ENCODE measurements around the gene KRT33A.
"Not testable (repeated sequence)": the region's sequence is repeated elsewhere in the genome, so short reads cannot be mapped to it uniquely, and the experiment has no call there.

KRT33A gene

DNA sequence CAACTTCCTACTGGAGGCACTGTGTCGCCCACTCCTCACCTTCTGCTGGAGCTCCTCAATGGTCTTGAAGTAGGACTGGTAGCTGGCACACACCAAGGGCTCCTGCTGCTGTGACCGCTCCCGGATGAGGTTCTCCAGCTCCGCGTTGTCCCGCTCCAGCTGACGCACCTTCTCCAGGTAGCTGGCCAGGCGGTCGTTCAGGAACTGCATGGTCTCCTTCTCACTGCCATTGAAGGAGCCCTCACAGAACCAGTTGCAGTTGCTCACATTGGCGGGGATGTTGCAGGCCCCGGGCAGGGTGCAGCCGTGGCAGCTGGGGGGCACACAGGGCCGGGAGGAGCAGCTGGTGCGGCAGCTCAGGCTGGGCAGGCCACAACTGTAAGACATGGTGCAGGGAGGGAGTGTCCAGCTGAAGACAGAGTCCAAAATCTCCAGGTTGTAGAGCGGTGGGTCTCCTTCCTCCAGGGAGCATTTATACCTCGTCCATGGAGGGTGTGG lies at the start of gene KRT33A:
Gene KRT33A (minus strand): TSS at position 448 of the 498 bp plus-strand sequence. CDS start 61 bp downstream, at position 387.
- DNase-seq = not testable (repeated sequence)

- no peak for DNase-seq
Measured at GRCh38 chr17:41396996-41397660, 46.5 kb upstream of the KRT33A start, which contains the start of gene KRT31. Gene KRT31 (minus strand): TSS chr17:41397608. CDS start chr17:41397539, 69 bp downstream.

DNA sequence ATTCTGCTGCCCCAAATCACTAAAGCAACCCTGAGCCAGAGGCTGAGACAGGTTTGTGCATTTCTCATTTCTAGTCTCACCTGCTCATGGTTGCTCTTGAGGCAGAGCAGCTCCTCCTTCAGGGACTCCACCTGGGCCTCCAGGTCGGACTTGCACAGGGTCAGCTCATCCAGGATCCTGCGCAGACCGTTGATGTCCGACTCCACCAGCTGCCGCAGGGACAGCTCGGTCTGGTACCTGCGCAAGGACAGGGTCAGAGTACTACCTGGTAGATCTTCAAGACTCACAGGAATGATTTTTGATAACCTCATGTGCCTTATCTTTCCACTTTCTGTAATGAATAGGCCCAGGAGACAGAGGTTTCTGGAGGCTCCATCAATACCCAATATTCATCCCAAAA lies 45.7 kb upstream of the KRT33A start:
- DNase-seq = no peak

- no peak for DNase-seq
Measured at GRCh38 chr17:41395611-41396010, 45.0 kb upstream of the KRT33A start.

DNA sequence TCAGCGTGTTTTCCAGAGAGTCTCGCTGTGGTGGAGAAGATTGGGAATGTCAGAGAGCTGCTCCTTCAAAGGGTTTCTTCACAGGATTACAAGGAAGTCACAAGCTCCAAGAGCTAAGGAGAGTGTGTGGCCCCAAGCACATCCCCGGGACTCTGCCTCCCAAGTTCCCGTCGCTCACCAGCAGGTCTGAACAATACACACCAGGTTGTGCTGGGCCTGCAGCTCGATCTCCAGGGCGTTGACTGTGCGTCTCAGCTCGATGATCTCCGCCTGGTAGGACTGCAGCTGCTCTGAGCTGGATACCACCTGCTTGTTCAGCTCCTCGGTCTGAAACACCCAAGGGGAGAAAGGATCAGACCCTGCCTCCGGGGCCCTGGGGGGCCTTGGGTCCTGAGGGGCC lies 44.4 kb upstream of the KRT33A start:
- not testable (repeated sequence) for DNase-seq

DNA sequence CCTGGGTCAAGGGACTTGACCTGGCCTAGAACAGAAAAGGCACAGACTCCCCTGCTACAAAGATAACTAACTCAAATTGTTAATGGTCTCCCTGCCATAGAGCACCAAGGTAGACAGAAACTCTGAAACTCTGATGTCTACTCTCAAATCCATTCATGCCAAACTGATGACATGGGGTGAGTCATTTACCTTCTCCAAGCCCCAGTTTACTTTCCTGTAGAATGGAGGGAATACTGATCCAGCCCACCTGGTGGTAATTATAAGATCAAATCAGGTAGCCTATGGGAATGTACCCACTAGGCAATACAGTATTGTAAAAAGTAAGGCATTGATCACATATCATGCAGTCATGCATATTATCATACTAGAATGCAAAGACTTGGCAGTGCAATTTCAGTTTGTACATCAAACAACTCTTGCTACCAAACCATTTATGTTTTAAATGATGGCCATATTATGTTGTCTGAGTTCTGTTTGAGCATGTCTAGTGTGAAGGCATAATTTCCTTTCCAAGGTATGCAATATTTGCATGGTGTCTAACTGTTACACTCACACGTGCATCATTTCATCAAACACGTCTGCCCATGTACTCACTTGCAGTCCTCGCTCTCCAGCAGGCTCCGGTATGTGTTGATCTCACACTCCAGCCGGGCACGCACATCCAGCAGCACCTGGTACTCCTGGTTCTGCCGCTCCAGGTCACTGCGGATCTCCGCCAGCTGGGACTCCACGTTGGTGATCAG lies 43.8 kb upstream of the KRT33A start:
- DNase-seq = no peak

DNA sequence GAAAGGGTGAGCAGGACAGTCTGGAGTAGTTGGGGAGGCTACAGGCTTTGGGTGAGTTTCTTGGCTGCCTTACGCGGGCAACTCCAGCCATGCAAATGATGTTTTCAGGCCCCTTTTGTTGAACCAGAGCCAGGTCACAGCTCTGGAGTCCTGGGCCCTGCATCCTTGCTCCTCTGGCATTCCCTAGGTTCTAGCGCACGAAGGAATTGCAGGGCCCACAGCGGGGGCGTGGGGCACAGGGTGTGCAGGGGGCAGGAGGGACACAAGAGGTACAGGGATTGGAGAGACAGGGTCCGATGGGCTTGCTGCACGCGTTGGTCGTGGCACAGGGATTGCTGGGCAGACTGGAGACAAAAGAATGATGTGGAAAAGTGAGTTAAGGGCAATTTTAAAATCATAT lies 43.2 kb upstream of the KRT33A start:
- no peak for DNase-seq

- DNase-seq = no peak
Measured at GRCh38 chr17:41393294-41393693, 42.7 kb upstream of the KRT33A start.

GRCh38 chr17:41392278-41392677 lies 41.6 kb upstream of the KRT33A start:
- no peak for DNase-seq

- DNase-seq = no peak
Measured at GRCh38 chr17:41391535-41391934, 40.9 kb upstream of the KRT33A start.

DNA sequence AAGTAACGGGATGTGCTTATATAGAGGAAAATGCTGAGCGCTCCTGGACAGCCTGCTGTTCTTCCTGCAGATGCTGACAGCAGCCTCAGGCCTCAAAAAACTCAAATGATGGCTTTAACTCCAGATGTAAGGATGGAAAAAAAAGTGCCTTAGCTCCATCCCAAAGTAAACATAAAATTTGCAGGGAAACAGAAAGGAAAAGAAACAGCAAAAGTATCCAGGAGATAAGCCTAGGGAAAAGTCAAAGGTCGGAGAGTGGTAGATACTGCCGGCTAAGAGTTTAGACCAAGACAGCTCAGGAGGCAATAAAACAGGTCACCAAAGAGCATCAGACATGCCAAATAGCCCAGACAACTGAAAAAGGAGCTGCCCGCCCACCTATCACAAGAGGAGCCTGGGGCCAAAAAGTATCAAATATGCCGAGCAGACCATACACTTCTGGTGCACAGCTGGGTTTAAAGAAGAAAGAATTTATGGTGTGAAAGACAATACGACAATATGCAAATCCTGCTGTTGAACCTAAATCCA lies 39.8 kb upstream of the KRT33A start:
- DNase-seq = no peak

- DNase-seq = no peak
Measured at GRCh38 chr17:41387670-41388069, 37.0 kb upstream of the KRT33A start.

- DNase-seq = no peak
Measured at GRCh38 chr17:41386227-41386626, 35.6 kb upstream of the KRT33A start.

- no peak for DNase-seq
Measured at GRCh38 chr17:41383690-41384089, 33.1 kb upstream of the KRT33A start.

DNA sequence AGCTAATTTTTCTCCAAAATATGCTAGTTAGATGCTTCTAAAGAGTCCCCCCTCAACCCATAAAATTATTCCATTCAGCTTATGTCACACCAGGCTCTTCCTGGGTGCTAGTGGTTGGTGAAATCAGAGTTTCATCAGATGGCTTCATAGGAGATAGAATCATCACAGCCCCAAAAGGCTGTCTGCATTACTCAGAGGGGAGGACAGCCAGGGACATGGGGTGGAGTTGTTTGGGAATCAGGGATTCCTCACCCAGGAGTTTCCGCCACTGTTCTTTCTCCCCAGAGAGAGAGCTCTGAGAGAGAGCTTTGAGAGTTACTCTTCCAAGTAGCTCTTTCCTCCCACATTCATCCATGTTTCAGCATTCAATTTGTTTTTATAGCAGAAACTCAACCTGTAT lies 31.8 kb upstream of the KRT33A start:
- no peak for DNase-seq

DNA sequence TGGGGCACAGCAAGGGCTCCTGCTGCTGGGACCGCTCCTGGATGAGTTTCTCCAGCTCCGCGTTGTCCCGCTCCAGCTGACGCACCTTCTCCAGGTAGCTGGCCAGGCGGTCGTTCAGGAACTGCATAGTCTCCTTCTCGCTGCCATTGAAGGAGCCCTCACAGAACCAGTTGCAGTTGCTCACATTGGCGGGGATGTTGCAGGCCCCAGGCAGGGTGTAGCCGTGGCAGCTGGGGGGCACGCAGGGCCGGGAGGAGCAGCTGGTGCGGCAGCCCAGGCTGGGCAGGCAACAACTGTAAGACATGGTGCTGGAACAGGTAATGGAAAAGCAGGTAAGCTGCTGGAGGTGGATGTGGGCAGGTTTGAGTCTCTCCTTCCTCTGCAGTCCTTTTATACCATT lies 31.3 kb upstream of the KRT33A start, which contains the start of gene KRT34:
Gene KRT34 (minus strand): TSS at position 364 of the 400 bp plus-strand sequence. CDS start 60 bp downstream, at position 304.
- not testable (repeated sequence) for DNase-seq

DNA sequence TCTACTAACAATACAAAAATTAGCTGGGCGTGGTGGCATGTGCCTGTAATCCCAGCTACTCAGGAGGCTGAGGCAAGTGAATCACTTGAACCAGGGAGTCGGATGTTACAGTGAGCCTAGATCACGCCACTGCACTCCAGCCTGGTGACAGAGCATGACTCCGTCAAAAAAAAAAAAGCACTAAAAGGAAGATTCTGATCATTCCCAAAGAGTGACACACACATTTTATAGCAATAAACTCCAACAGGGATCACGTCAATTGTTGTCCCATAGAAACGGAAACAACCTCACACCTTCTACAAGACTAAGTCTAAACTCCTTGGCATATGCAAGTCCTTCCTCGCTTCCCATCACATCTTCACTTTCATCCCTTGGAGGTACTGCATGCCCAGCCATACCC lies 29.5 kb upstream of the KRT33A start:
- DNase-seq = not testable (repeated sequence)

GRCh38 chr17:41377546-41377945 lies 26.9 kb upstream of the KRT33A start:
- DNase-seq = no peak

- no peak for DNase-seq
Measured at GRCh38 chr17:41369713-41370112, 19.1 kb upstream of the KRT33A start, which contains the start of gene KRT33B. Gene KRT33B (minus strand): TSS chr17:41369813. CDS start chr17:41369750, 63 bp downstream.

- no peak for DNase-seq
Measured at GRCh38 chr17:41369023-41369422, 18.4 kb upstream of the KRT33A start.

DNA sequence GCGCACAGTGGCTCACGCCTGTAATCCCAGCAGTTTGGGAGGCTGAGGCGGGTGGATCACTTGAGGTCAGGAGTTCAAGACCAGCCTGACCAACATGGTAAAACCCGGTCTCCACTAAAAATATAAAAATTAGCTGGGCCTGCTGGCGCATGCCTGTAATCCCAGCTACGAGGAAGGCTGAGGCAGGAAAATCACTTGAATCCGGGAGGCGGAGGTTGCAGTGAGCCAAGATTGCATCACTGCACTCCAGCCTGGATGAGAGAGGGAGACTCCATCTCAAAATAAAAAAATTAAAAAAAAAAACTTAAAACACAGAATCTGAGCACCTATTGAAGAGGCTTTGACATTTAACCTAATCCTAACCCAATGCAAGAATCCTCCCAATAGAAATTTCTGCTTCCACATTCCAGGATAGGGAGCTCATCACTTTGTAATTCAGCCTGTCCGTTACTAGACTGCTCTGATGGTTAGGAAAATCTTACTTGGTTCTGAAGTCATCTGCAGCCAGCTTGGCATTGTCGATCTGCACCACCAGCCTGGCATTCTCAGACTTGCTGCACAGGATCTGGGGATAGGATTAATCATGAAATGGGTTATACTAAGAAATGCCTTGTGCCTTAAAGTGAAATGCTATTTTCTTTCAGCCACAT lies 16.9 kb upstream of the KRT33A start:
- DNase-seq = no peak

DNA sequence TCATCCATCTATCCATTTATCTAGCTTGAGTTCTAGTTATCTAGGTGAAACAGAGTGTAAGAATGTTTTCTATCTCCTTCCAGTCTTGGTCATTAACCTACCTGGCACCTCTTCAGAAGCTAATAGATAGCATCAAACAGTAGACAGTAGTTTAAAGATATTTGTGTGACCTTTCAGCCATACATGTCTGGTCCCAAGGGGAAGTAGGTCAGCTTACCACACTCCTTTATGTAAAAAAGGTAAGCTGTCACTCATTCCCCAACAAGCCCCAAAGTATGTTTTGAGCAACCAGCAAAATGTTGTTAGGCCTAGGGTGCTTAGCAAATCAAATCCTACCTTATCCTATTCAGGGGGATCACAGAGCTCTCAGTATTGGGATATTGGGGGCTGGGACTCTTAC lies 15.4 kb upstream of the KRT33A start:
- no peak for DNase-seq

- no peak for DNase-seq
Measured at GRCh38 chr17:41363881-41364280, 13.3 kb upstream of the KRT33A start.
